Peyer's patch (tissue), 4 donors: Measurements from ENCODE around the gene TMA7. TPM values are rescaled to one million over a fixed set of nuclear protein-coding genes. Genes with fewer than 3 reads are reported as not detected.

ENCODE experiments used
- DNase-seq, 3 donors: peaks; one replicate each; pipeline ENCODE4 v3.0.0-alpha.2; 2017 to 2019
- H3K27ac ChIP-seq, 4 donors: fragments of 200-600 bp; sonication (generic); one replicate each; pipeline ENCODE4 v1.5.1; 2016 to 2019
- H3K27me3 ChIP-seq, 2 donors: fragments of 200-600 bp; sonication (generic); one replicate each; pipeline ENCODE4 v1.5.1; 2019
- H3K36me3 ChIP-seq, 3 donors: fragments of 200-600 bp; sonication (generic); one replicate each; pipeline ENCODE4 v1.5.1; 2016 to 2019
- H3K4me1 ChIP-seq, 4 donors: fragments of 200-600 bp; sonication (generic); one replicate each; pipeline ENCODE4 v1.5.1; 2016 to 2019
- H3K4me3 ChIP-seq, 4 donors: fragments of 200-600 bp; sonication (generic); 1 replicate in 3 of 4; 2 replicates in 1 of 4; pipeline ENCODE4 v1.5.1; 2016 to 2019; ENCODE audit warnings: mild to moderate bottlenecking in 1 of 4
- H3K9me3 ChIP-seq, 4 donors: fragments of 200-600 bp; sonication (generic); one replicate each; pipeline ENCODE4 v1.5.1; 2016 to 2019; ENCODE audit warnings: mild to moderate bottlenecking in 1 of 4
- CTCF ChIP-seq, 6 experiments: fragments of 450-650 bp in 4 of 6; fragments of 200-600 bp in 2 of 6; sonication (generic) in 1 of 6; IDR thresholded peaks; one replicate each; pipeline ENCODE4 v1.5.1; 2017 to 2019; ENCODE audit warnings: antibody characterized with exemption in 6 of 6, mild to moderate bottlenecking in 3 of 6, moderate library complexity in 1 of 6
- POLR2A ChIP-seq, 2 donors: fragments of 450-650 bp; IDR thresholded peaks; one replicate each; pipeline ENCODE4 v1.5.1; 2017; ENCODE audit warnings: antibody characterized with exemption in 2 of 2, mild to moderate bottlenecking in 2 of 2, moderate library complexity in 2 of 2
- total RNA-seq, 4 donors: library from RNA; depleted of rRNA; stranded (reverse); fragments of >200 nt; gene quantifications; one replicate each; pipeline ENCODE4 v1.1.0, GENCODE V29; 2016

Gene TMA7
- total RNA-seq, 4 donors from 2014 or later, result 142 to 246 (median 153) TPM

- H3K9me3 ChIP-seq, result no peaks in the 10 kb centered on the region
- no peaks in the 10 kb centered on the region for H3K4me1 ChIP-seq
- peaks cover 0 to 46% (median 0%) of the 10 kb centered on the region in 3 donors for H3K36me3 ChIP-seq
- peak overlapping the region in 1 of 4 donors; percentile 80 for H3K27ac ChIP-seq
- TF ChIP-seq CTCF (IDR thresholded peaks at IDR 0.05) (no peak), POLR2A (IDR thresholded peaks at IDR 0.05) (no peak)
- no peaks in the 10 kb centered on the region for H3K27me3 ChIP-seq
- no peak overlapping the region for H3K4me3 ChIP-seq
- DNase-seq, result peak; percentile 9 to 48 (median 31)
These were observed 36.3 kb upstream of the TMA7 start for GRCh38 chr3:48403533-48404439.

GRCh38 chr3:48404440-48405342 lies 35.4 kb upstream of the TMA7 start:
- Histone ChIP-seq H3K36me3 (peaks cover 0 to 55% (median 0%) of the 10 kb centered on the region in 3 donors), H3K27ac (no peak overlapping the region), H3K4me1 (no peaks in the 10 kb centered on the region), H3K4me3 (no peak overlapping the region), H3K9me3 (no peaks in the 10 kb centered on the region), H3K27me3 (no peaks in the 10 kb centered on the region)
- peak; percentile 6 to 43 (median 36) for DNase-seq
- no peak for TF ChIP-seq CTCF (IDR thresholded peaks at IDR 0.05)
- TF ChIP-seq POLR2A (IDR thresholded peaks at IDR 0.05), result no peak

- peak; percentile 10 to 41 (median 40) for DNase-seq
- no peak for TF ChIP-seq POLR2A (IDR thresholded peaks at IDR 0.05)
- TF ChIP-seq CTCF (IDR thresholded peaks at IDR 0.05), result no peak
- H3K9me3 ChIP-seq, result no peaks in the 10 kb centered on the region
- no peaks in the 10 kb centered on the region for H3K4me1 ChIP-seq
- no peaks in the 10 kb centered on the region for H3K27me3 ChIP-seq
- no peak overlapping the region for H3K27ac ChIP-seq
- no peak overlapping the region for H3K4me3 ChIP-seq
- peaks cover 0 to 62% (median 0%) of the 10 kb centered on the region in 3 donors for H3K36me3 ChIP-seq
These were observed 34.6 kb upstream of the TMA7 start for GRCh38 chr3:48405343-48405881.

- Histone ChIP-seq H3K4me3 (no peak overlapping the region), H3K27ac (no peak overlapping the region), H3K27me3 (no peaks in the 10 kb centered on the region), H3K9me3 (no peaks in the 10 kb centered on the region), H3K36me3 (peaks cover 0 to 68% (median 0%) of the 10 kb centered on the region in 3 donors), H3K4me1 (no peaks in the 10 kb centered on the region)
- no peak for TF ChIP-seq POLR2A (IDR thresholded peaks at IDR 0.05)
- TF ChIP-seq CTCF (IDR thresholded peaks at IDR 0.05), result no peak
- no peak for DNase-seq
These were observed 34.1 kb upstream of the TMA7 start for GRCh38 chr3:48405971-48406370.
